H1 (cell line): Measurements from ENCODE around the gene FGD5. TPM values are rescaled to one million over a fixed set of nuclear protein-coding genes. Genes with fewer than 3 reads are reported as not detected.

Experiments
- SRF ChIP-seq: IDR thresholded peaks from 2 replicates; pipeline ENCODE4 v1.6.1; 2011; ENCODE audit warnings: mild to moderate bottlenecking, low read depth, low read length, moderate library complexity
- TBP ChIP-seq: IDR thresholded peaks from 2 replicates; pipeline ENCODE4 v1.6.1; 2011; ENCODE audit warnings: low read depth, low read length, improper control_type of control experiment
- polyA plus RNA-seq, 7 experiments: library from polyadenylated mRNA; depleted of rRNA in 3 of 7; stranded (reverse) in 5 of 7; unstranded in 2 of 7; fragments of >200 nt in 5 of 7; fragments of 200-250 nt in 2 of 7; gene quantifications; 1 replicate in 5 of 7; 2 replicates in 1 of 7; 4 replicates in 1 of 7; pipeline versions ENCODE4 v1.2.1 to v1.2.3, GENCODE V29; 2011 to 2013; ENCODE audit warnings: missing spikeins in 2 of 7, mixed read lengths in 2 of 7
- total RNA-seq: library from RNA; stranded (reverse); fragmentation: NEBNext Ultra II Directional; extraction: Animal tissue kit (Norgen Biotek cat#: 25700); gene quantifications from 2 replicates; pipeline ENCODE4 v1.2.1, GENCODE V29; 2021

FGD5 gene
- total and polyA plus RNA-seq, 2 of the 8 experiments (the other 6 are each of a cell fraction or from before 2014, with no cell fraction given): 4.7 to 14.3 TPM

DNA sequence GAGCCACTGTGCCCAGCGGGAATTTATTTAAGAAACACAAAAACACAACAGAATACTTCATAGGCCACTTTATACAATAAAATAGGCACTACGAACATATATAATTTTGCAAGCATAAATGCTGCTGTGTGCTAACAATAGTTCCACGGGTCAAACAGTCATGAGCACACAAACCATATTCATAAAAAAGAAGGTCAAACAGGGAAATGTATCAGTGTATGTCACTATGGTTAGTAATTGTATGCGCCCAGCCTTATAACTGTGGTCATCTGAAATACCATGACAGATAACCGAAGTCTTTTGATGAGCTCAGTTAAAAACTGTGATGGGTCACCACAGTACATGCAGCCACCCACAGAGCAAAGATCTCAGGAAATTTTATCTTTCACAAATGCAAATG, 90.5 kb downstream of the FGD5 start (continued):
- TF ChIP-seq SRF (no peak), TBP (no peak)
- TF ChIP-seq, all 59 proteins: peak for 0
